GM19324 (cell line): ENCODE measurements around the gene KLK7.
"Not testable (repeated sequence)": the region's sequence is repeated elsewhere in the genome, so short reads cannot be mapped to it uniquely, and the experiment has no call there.

ENCODE experiments used
- ATAC-seq: cut with Tn5 transposase; IDR thresholded peaks from one replicate; pipeline ENCODE4 v1.9.1; 2021; ENCODE audit warnings: mild to moderate bottlenecking, moderate library complexity; ENCODE audit not compliant: unreplicated experiment, low FRiP score

The KLK7 gene

GRCh38 chr19:50978772-50979390, 4.8 kb downstream of the KLK7 start:
- ATAC-seq: no peak

GRCh38 chr19:50977626-50978025, 6.1 kb downstream of the KLK7 start:
- no peak for ATAC-seq

GRCh38 chr19:50975766-50976165, 8.0 kb downstream of the KLK7 start:
- no peak for ATAC-seq

GRCh38 chr19:50974702-50975556, 8.8 kb downstream of the KLK7 start:
- no peak for ATAC-seq

GRCh38 chr19:50972795-50973376, 10.8 kb downstream of the KLK7 start:
- ATAC-seq: no peak

- not testable (repeated sequence) for ATAC-seq
Measured at GRCh38 chr19:50969810-50970209, 13.9 kb downstream of the KLK7 start.

- ATAC-seq: no peak
Measured at GRCh38 chr19:50969413-50969760, 14.3 kb downstream of the KLK7 start, which contains the start of gene KLK6. Gene KLK6, minus strand, starts transcription at chr19:50969591. Its CDS starts 1,487 bp downstream, at chr19:50968104.

- ATAC-seq: no peak
Measured at GRCh38 chr19:50968716-50969412, 14.9 kb downstream of the KLK7 start.

- ATAC-seq: no peak
Measured at GRCh38 chr19:50967929-50968715, 15.6 kb downstream of the KLK7 start.

- ATAC-seq: no peak
Measured at GRCh38 chr19:50964266-50964665, 19.5 kb downstream of the KLK7 start.

- ATAC-seq: no peak
Measured at GRCh38 chr19:50963381-50963780, 20.3 kb downstream of the KLK7 start.

- no peak for ATAC-seq
Measured at GRCh38 chr19:50962245-50962644, 21.5 kb downstream of the KLK7 start.

GRCh38 chr19:50959731-50960500, 23.8 kb downstream of the KLK7 start:
- no peak for ATAC-seq

GRCh38 chr19:50957587-50957986, 26.1 kb downstream of the KLK7 start:
- ATAC-seq: no peak

GRCh38 chr19:50952910-50953309, 30.8 kb downstream of the KLK7 start, which contains the start of gene KLK5:
Gene KLK5, minus strand, starts transcription at chr19:50953038. Its CDS starts 381 bp downstream, at chr19:50952657.
- no peak for ATAC-seq

- no peak for ATAC-seq
Measured at GRCh38 chr19:50949861-50950260, 33.9 kb downstream of the KLK7 start.

GRCh38 chr19:50947123-50947522, 36.6 kb downstream of the KLK7 start:
- ATAC-seq: no peak

- no peak for ATAC-seq
Measured at GRCh38 chr19:50944795-50945194, 38.9 kb downstream of the KLK7 start.

- no peak for ATAC-seq
Measured at GRCh38 chr19:50943074-50943828, 40.5 kb downstream of the KLK7 start.
